ENCODE measurements around the gene ZNF488.

ZNF488 gene

GRCh38 chr10:47337310-47337709, 46.8 kb downstream of the ZNF488 start:
- Histone ChIP-seq H3K4me3 (no peak overlapping the region), H3K27ac (peak overlapping the region in 1 of 21 experiments; percentile 8)

- H3K4me3 ChIP-seq: no peak overlapping the region
- peak overlapping the region in 2 of 21 experiments; percentile 31 to 35 for H3K27ac ChIP-seq
These were observed 47.5 kb downstream of the ZNF488 start for GRCh38 chr10:47336387-47337134.

GRCh38 chr10:47335906-47336305, 48.2 kb downstream of the ZNF488 start:
- Histone ChIP-seq H3K4me3 (no peak overlapping the region), H3K27ac (peak overlapping the region in 1 of 21 experiments; percentile 31)

- Histone ChIP-seq H3K4me3 (no peak overlapping the region), H3K27ac (no peak overlapping the region)
These were observed 49.4 kb downstream of the ZNF488 start for GRCh38 chr10:47334466-47335295.

- no peak overlapping the region for H3K4me3 ChIP-seq
- H3K27ac ChIP-seq: no peak overlapping the region
These were observed 50.6 kb downstream of the ZNF488 start for GRCh38 chr10:47333532-47333931.

GRCh38 chr10:47332946-47333345, 51.1 kb downstream of the ZNF488 start:
- Histone ChIP-seq H3K4me3 (no peak overlapping the region), H3K27ac (no peak overlapping the region)

- Histone ChIP-seq H3K27ac (no peak overlapping the region), H3K4me3 (no peak overlapping the region)
These were observed 51.7 kb downstream of the ZNF488 start for GRCh38 chr10:47332371-47332770.

- H3K4me3 ChIP-seq: no peak overlapping the region
- no peak overlapping the region for H3K27ac ChIP-seq
These were observed 52.1 kb downstream of the ZNF488 start for GRCh38 chr10:47331954-47332353.

GRCh38 chr10:47331491-47331890, 52.6 kb downstream of the ZNF488 start:
- H3K27ac ChIP-seq: no peak overlapping the region
- H3K4me3 ChIP-seq: no peak overlapping the region

GRCh38 chr10:47330804-47331203, 53.3 kb downstream of the ZNF488 start:
- Histone ChIP-seq H3K4me3 (no peak overlapping the region), H3K27ac (no peak overlapping the region)

- H3K27ac ChIP-seq: no peak overlapping the region
- H3K4me3 ChIP-seq: no peak overlapping the region
These were observed 53.7 kb downstream of the ZNF488 start for GRCh38 chr10:47330366-47330765.

GRCh38 chr10:47329855-47330254, 54.2 kb downstream of the ZNF488 start:
- no peak overlapping the region for H3K27ac ChIP-seq

GRCh38 chr10:47326927-47327330, 57.2 kb downstream of the ZNF488 start:
- H3K27ac ChIP-seq: no peak overlapping the region
- no peak overlapping the region for H3K4me3 ChIP-seq

More at GRCh38 chr10:47329855-47330254, 54.2 kb downstream of the ZNF488 start:
- H3K4me3 ChIP-seq: no peak overlapping the region

- Histone ChIP-seq H3K27ac (no peak overlapping the region), H3K4me3 (no peak overlapping the region)
These were observed 57.7 kb downstream of the ZNF488 start for GRCh38 chr10:47326306-47326926.

- Histone ChIP-seq H3K27ac (no peak overlapping the region), H3K4me3 (no peak overlapping the region)
These were observed 58.5 kb downstream of the ZNF488 start for GRCh38 chr10:47325303-47326291.

GRCh38 chr10:47323636-47324296, 60.3 kb downstream of the ZNF488 start:
- Histone ChIP-seq H3K27ac (no peak overlapping the region), H3K4me3 (no peak overlapping the region)

GRCh38 chr10:47323087-47323486, 61.0 kb downstream of the ZNF488 start:
- Histone ChIP-seq H3K27ac (no peak overlapping the region), H3K4me3 (no peak overlapping the region)

GRCh38 chr10:47322300-47323061, 61.6 kb downstream of the ZNF488 start, which contains the start of gene GDF2:
Gene GDF2 (plus strand): TSS chr10:47322454. CDS start chr10:47322669, 215 bp downstream.
- Histone ChIP-seq H3K4me3 (no peak within 1 kb of the TSS), H3K27ac (no peak within 1 kb of the TSS)

Measured in skin epidermis (tissue), 12 donors.